ENCODE results near the gene TP53TG3D. TPM values are rescaled to one million over a fixed set of nuclear protein-coding genes. Genes with fewer than 3 reads are reported as not detected.
"Not testable (repeated sequence)": the region's sequence is repeated elsewhere in the genome, so short reads cannot be mapped to it uniquely, and the experiment has no call there.

Gene TP53TG3D
- total RNA-seq (2014; rRNA removed; shearing (Covaris generic); ENCODE audit: low replicate concordance): not detected in 2 replicates

- H3K36me3 ChIP-seq, H3K4me3 ChIP-seq, DNase-seq, H3K9me3 ChIP-seq, H3K27me3 ChIP-seq: not testable (repeated sequence)
Observed at GRCh38 chr16:32252986-32253385, at the start of gene TP53TG3D. Gene TP53TG3D (plus strand): TSS chr16:32253286. CDS start chr16:32253354, 68 bp downstream.

- H3K36me3 ChIP-seq, H3K9me3 ChIP-seq, H3K27me3 ChIP-seq, H3K4me3 ChIP-seq, DNase-seq: not testable (repeated sequence)
Observed at GRCh38 chr16:32253507-32253906, 421 bp downstream of the TP53TG3D start.

- DNase-seq, H3K4me3 ChIP-seq, H3K36me3 ChIP-seq, H3K9me3 ChIP-seq, H3K27me3 ChIP-seq: not testable (repeated sequence)
Observed at GRCh38 chr16:32261526-32261925, 8.4 kb downstream of the TP53TG3D start.

GRCh38 chr16:32263552-32263951 lies 10.5 kb downstream of the TP53TG3D start:
- H3K4me3 ChIP-seq, H3K9me3 ChIP-seq, H3K27me3 ChIP-seq, H3K36me3 ChIP-seq: not testable (repeated sequence)
- peak; percentile 50 for DNase-seq

GRCh38 chr16:32281910-32282309 lies 28.8 kb downstream of the TP53TG3D start:
- H3K9me3 ChIP-seq, H3K36me3 ChIP-seq, H3K27me3 ChIP-seq, DNase-seq, H3K4me3 ChIP-seq: not testable (repeated sequence)

- not testable (repeated sequence) for H3K9me3 ChIP-seq, DNase-seq, H3K4me3 ChIP-seq, H3K27me3 ChIP-seq, H3K36me3 ChIP-seq
Observed at GRCh38 chr16:32283024-32283423, 29.9 kb downstream of the TP53TG3D start.

GRCh38 chr16:32283917-32284495 lies 30.9 kb downstream of the TP53TG3D start:
- not testable (repeated sequence) for H3K4me3 ChIP-seq, H3K27me3 ChIP-seq, H3K9me3 ChIP-seq, DNase-seq, H3K36me3 ChIP-seq

GRCh38 chr16:32284800-32285796 lies 32.0 kb downstream of the TP53TG3D start:
- not testable (repeated sequence) for H3K36me3 ChIP-seq, H3K27me3 ChIP-seq, H3K9me3 ChIP-seq, H3K4me3 ChIP-seq
- peak; percentile 16 for DNase-seq

GRCh38 chr16:32286193-32286592 lies 33.1 kb downstream of the TP53TG3D start:
- not testable (repeated sequence) for H3K27me3 ChIP-seq, DNase-seq, H3K9me3 ChIP-seq, H3K36me3 ChIP-seq, H3K4me3 ChIP-seq

- H3K36me3 ChIP-seq, H3K27me3 ChIP-seq, DNase-seq, H3K9me3 ChIP-seq, H3K4me3 ChIP-seq: not testable (repeated sequence)
Observed at GRCh38 chr16:32287743-32288142, 34.7 kb downstream of the TP53TG3D start.

- H3K27me3 ChIP-seq, H3K36me3 ChIP-seq, H3K9me3 ChIP-seq, DNase-seq, H3K4me3 ChIP-seq: not testable (repeated sequence)
Observed at GRCh38 chr16:32289197-32289596, 36.1 kb downstream of the TP53TG3D start.

- not testable (repeated sequence) for H3K9me3 ChIP-seq, H3K27me3 ChIP-seq, H3K36me3 ChIP-seq, DNase-seq, H3K4me3 ChIP-seq
Observed at GRCh38 chr16:32302776-32303175, 49.7 kb downstream of the TP53TG3D start.
